ENCODE measurements around the gene OSM. TPM values are rescaled to one million over a fixed set of nuclear protein-coding genes. Genes with fewer than 3 reads are reported as not detected.

The OSM gene
- polyA plus RNA-seq, 1 donor (not counting 4 experiments of a cell fraction or from before 2014, with no cell fraction given), result not detected

DNA sequence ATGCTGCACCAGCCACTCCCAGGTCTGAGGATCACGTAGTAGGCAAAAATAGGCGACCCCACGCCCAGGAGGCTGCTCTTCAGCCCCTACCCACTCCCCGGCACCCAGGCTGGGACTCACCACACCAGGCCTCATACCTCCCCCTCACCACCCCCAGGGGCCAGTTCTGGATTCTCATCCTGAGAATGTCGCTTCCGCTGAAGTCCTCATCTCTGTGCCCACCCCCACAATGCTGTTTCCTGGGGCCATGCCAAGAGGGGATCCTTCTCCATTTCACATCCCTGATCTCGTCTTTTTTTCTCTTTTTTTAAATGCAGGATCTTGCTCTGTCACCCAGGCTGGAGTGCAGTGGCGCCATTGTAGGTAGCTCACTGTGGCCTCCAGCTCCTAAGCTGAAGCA lies 1.7 kb upstream of the OSM start:
- Histone ChIP-seq H2AFZ (ENCODE audit: control insufficient read depth, low read length) (no peak overlapping the region), H3K4me3 (ENCODE audit: control insufficient read depth in 2 of 3, extremely low read depth in 1 of 3, insufficient read depth in 2 of 3, low read depth in 1 of 3, low read length in 3 of 3) (no peak overlapping the region), H3K9me1 (ENCODE audit: control insufficient read depth, extremely low read depth, insufficient read depth, low read length) (no peaks in the 10 kb centered on the region), H3K9ac (ENCODE audit: control insufficient read depth, extremely low read depth, insufficient read depth, low read length) (no peak overlapping the region), H4K20me1 (ENCODE audit: control insufficient read depth, extremely low read depth, insufficient read depth, low read length) (no peaks in the 10 kb centered on the region), H3K36me3 (ENCODE audit: control insufficient read depth in 2 of 2, extremely low read depth in 1 of 2, insufficient read depth in 2 of 2, low read length in 2 of 2) (no peaks in the 10 kb centered on the region), H3K4me1 (ENCODE audit: control insufficient read depth, extremely low read depth, insufficient read depth, low read length) (peaks cover under 1% of the 10 kb centered on the region), H3K27ac (ENCODE audit: control insufficient read depth, insufficient read depth, low read length) (no peak overlapping the region), H3K27me3 (ENCODE audit: control insufficient read depth, extremely low read depth, insufficient read depth, low read length) (no peaks in the 10 kb centered on the region), H3K9me3 (ENCODE audit: control insufficient read depth, low read depth, low read length) (no peaks in the 10 kb centered on the region), H3K4me2 (ENCODE audit: control insufficient read depth, extremely low read depth, insufficient read depth, low read depth, low read length) (no peak overlapping the region), H3K79me2 (ENCODE audit: control insufficient read depth, insufficient read depth, low read length) (no peaks in the 10 kb centered on the region)
- FAIRE-seq (no peak), DNase-seq (ENCODE audit: low read depth, low spot score) (no peak)
- dilution Hi-C loops (cut with MboI; ENCODE audit: extremely low pct_ligation_motif_present, low sequenced_read_pairs), result no loop called here
- no peak for TF ChIP-seq CTCF (optimal IDR thresholded peaks at IDR 0.05 in 1 of 3, IDR thresholded peaks at IDR 0.05 in 1 of 3, conservative IDR thresholded peaks at IDR 0.05 in 1 of 3; ENCODE audit: extremely low read depth in 1 of 3, insufficient read depth in 2 of 3, low read length in 3 of 3)
- TF ChIP-seq EZH2 (IDR thresholded peaks at IDR 0.05; ENCODE audit: low read length), result no peak

- H3K4me2 ChIP-seq (ENCODE audit: control insufficient read depth, extremely low read depth, insufficient read depth, low read depth, low read length), result no peak overlapping the region
- H3K79me2 ChIP-seq (ENCODE audit: control insufficient read depth, insufficient read depth, low read length), result no peaks in the 10 kb centered on the region
- H2AFZ ChIP-seq (ENCODE audit: control insufficient read depth, low read length), result no peak overlapping the region
- no peak overlapping the region for H3K27ac ChIP-seq (ENCODE audit: control insufficient read depth, insufficient read depth, low read length)
- H3K4me3 ChIP-seq (ENCODE audit: control insufficient read depth in 2 of 3, extremely low read depth in 1 of 3, insufficient read depth in 2 of 3, low read depth in 1 of 3, low read length in 3 of 3), result no peak overlapping the region
- TF ChIP-seq EZH2 (IDR thresholded peaks at IDR 0.05; ENCODE audit: low read length) (no peak), CTCF (optimal IDR thresholded peaks at IDR 0.05 in 1 of 3, IDR thresholded peaks at IDR 0.05 in 1 of 3, conservative IDR thresholded peaks at IDR 0.05 in 1 of 3; ENCODE audit: extremely low read depth in 1 of 3, insufficient read depth in 2 of 3, low read length in 3 of 3) (no peak)
- DNase-seq (ENCODE audit: low read depth, low spot score) (no peak), FAIRE-seq (no peak)
- no peak overlapping the region for H3K9ac ChIP-seq (ENCODE audit: control insufficient read depth, extremely low read depth, insufficient read depth, low read length)
- H3K9me1 ChIP-seq (ENCODE audit: control insufficient read depth, extremely low read depth, insufficient read depth, low read length), result no peaks in the 10 kb centered on the region
- peaks cover 7% of the 10 kb centered on the region for H3K4me1 ChIP-seq (ENCODE audit: control insufficient read depth, extremely low read depth, insufficient read depth, low read length)
- H3K36me3 ChIP-seq (ENCODE audit: control insufficient read depth in 2 of 2, extremely low read depth in 1 of 2, insufficient read depth in 2 of 2, low read length in 2 of 2), result no peaks in the 10 kb centered on the region
- dilution Hi-C loops (cut with MboI; ENCODE audit: extremely low pct_ligation_motif_present, low sequenced_read_pairs), result no loop called here
- H4K20me1 ChIP-seq (ENCODE audit: control insufficient read depth, extremely low read depth, insufficient read depth, low read length), result no peaks in the 10 kb centered on the region
- no peaks in the 10 kb centered on the region for H3K27me3 ChIP-seq (ENCODE audit: control insufficient read depth, extremely low read depth, insufficient read depth, low read length)
- H3K9me3 ChIP-seq (ENCODE audit: control insufficient read depth, low read depth, low read length), result no peaks in the 10 kb centered on the region
These were observed 991 bp upstream of the OSM start for GRCh38 chr22:30267382-30268302.
